MG63 (cell line): Measurements from ENCODE around the gene ZSCAN16. TPM values are rescaled to one million over a fixed set of nuclear protein-coding genes. Genes with fewer than 3 reads are reported as not detected.
A peak's percentile ranks its signal among the peaks of the same experiment; 100 is the strongest.
"Not testable (repeated sequence)": the region's sequence is repeated elsewhere in the genome, so short reads cannot be mapped to it uniquely, and the experiment has no call there.

Experiments used
- DNase-seq: peaks from one replicate; pipeline ENCODE4 v3.0.0-alpha.2; 2020
- H3K27me3 ChIP-seq: fragments of 250-450 bp; sonication (Bioruptor Pico); 2 replicates; pipeline ENCODE4 v1.5.1; 2020; ENCODE audit warnings: mild to moderate bottlenecking, moderate library complexity
- H3K36me3 ChIP-seq: fragments of 250-450 bp; sonication (Bioruptor Pico); 2 replicates; pipeline ENCODE4 v1.5.1; 2020; ENCODE audit warnings: mild to moderate bottlenecking, moderate library complexity
- H3K4me3 ChIP-seq: fragments of 250-450 bp; sonication (Bioruptor Pico); 2 replicates; pipeline ENCODE4 v1.5.1; 2020; ENCODE audit warnings: mild to moderate bottlenecking, moderate library complexity
- H3K9me3 ChIP-seq: fragments of 250-450 bp; sonication (Bioruptor Pico); 2 replicates; pipeline ENCODE4 v1.5.1; 2020; ENCODE audit warnings: mild to moderate bottlenecking, moderate library complexity
- total RNA-seq: library from RNA; depleted of rRNA; stranded (reverse); fragments of >200 nt; shearing (Covaris generic); gene quantifications from 2 replicates; pipeline ENCODE4 v1.2.3, GENCODE V29; 2014; ENCODE audit warnings: low replicate concordance; rRNA removed

ZSCAN16 gene
- total RNA-seq: 1.3 and 1.7 TPM in 2 replicates

GRCh38 chr6:28124350-28124970, at the start of gene ZSCAN16:
TSS of gene ZSCAN16 (plus strand) at chr6:28124609. CDS start at chr6:28125444, 835 bp downstream.
- Histone ChIP-seq H3K36me3 (peaks cover 5% of the 10 kb centered on the region), H3K4me3 (peak within 1 kb of the TSS; percentile 68), H3K9me3 (no peaks in the 10 kb centered on the region), H3K27me3 (no peaks in the 10 kb centered on the region)
- DNase-seq: peak; percentile 80

GRCh38 chr6:28078050-28078449, 46.4 kb upstream of the ZSCAN16 start:
- Histone ChIP-seq H3K9me3 (no peaks in the 10 kb centered on the region), H3K27me3 (no peaks in the 10 kb centered on the region), H3K36me3 (no peaks in the 10 kb centered on the region), H3K4me3 (no peak overlapping the region)
- DNase-seq: no peak

GRCh38 chr6:28078836-28079235, 45.6 kb upstream of the ZSCAN16 start:
- DNase-seq: no peak
- H3K9me3 ChIP-seq: no peaks in the 10 kb centered on the region
- H3K36me3 ChIP-seq: no peaks in the 10 kb centered on the region
- no peaks in the 10 kb centered on the region for H3K27me3 ChIP-seq
- no peak overlapping the region for H3K4me3 ChIP-seq

GRCh38 chr6:28080381-28080630, 44.1 kb upstream of the ZSCAN16 start, which contains the start of gene ZNF165:
TSS of gene ZNF165 (plus strand) at chr6:28080568. CDS start at chr6:28085481, 4,913 bp downstream.
- H3K4me3 ChIP-seq: peak within 1 kb of the TSS; percentile 92
- H3K9me3 ChIP-seq, H3K27me3 ChIP-seq, H3K36me3 ChIP-seq, DNase-seq: not testable (repeated sequence)

- DNase-seq: peak; percentile 82
- Histone ChIP-seq H3K9me3 (no peaks in the 10 kb centered on the region), H3K27me3 (no peaks in the 10 kb centered on the region), H3K36me3 (no peaks in the 10 kb centered on the region), H3K4me3 (peak overlapping the region; percentile 92)
Observed at GRCh38 chr6:28080631-28081485, 43.6 kb upstream of the ZSCAN16 start.

GRCh38 chr6:28081486-28081751, 43.0 kb upstream of the ZSCAN16 start:
- Histone ChIP-seq H3K27me3 (no peaks in the 10 kb centered on the region), H3K4me3 (peak overlapping the region; percentile 92), H3K36me3 (no peaks in the 10 kb centered on the region), H3K9me3 (no peaks in the 10 kb centered on the region)
- no peak for DNase-seq

GRCh38 chr6:28082939-28083338, 41.5 kb upstream of the ZSCAN16 start:
- no peak for DNase-seq

GRCh38 chr6:28089054-28089453, 35.4 kb upstream of the ZSCAN16 start:
- no peaks in the 10 kb centered on the region; the same call in none of the 2 replicates for H3K9me3 ChIP-seq
- H3K27me3 ChIP-seq: no peaks in the 10 kb centered on the region
- no peaks in the 10 kb centered on the region for H3K36me3 ChIP-seq
- no peak for DNase-seq
- no peak overlapping the region for H3K4me3 ChIP-seq

More at GRCh38 chr6:28082939-28083338, 41.5 kb upstream of the ZSCAN16 start:
- H3K27me3 ChIP-seq: no peaks in the 10 kb centered on the region
- H3K36me3 ChIP-seq: no peaks in the 10 kb centered on the region
- no peak overlapping the region for H3K4me3 ChIP-seq
- H3K9me3 ChIP-seq: no peaks in the 10 kb centered on the region

GRCh38 chr6:28090917-28091586, 33.4 kb upstream of the ZSCAN16 start:
- no peak for DNase-seq
- Histone ChIP-seq H3K36me3 (no peaks in the 10 kb centered on the region), H3K4me3 (no peak overlapping the region), H3K27me3 (no peaks in the 10 kb centered on the region), H3K9me3 (no peaks in the 10 kb centered on the region; the same call in none of the 2 replicates)

- not testable (repeated sequence) for H3K9me3 ChIP-seq, DNase-seq, H3K4me3 ChIP-seq, H3K27me3 ChIP-seq, H3K36me3 ChIP-seq
Observed at GRCh38 chr6:28102222-28102621, 22.2 kb upstream of the ZSCAN16 start.

- H3K27me3 ChIP-seq, DNase-seq, H3K9me3 ChIP-seq, H3K4me3 ChIP-seq, H3K36me3 ChIP-seq: not testable (repeated sequence)
Observed at GRCh38 chr6:28102699-28103098, 21.7 kb upstream of the ZSCAN16 start.

GRCh38 chr6:28104392-28105244, 19.8 kb upstream of the ZSCAN16 start:
- H3K4me3 ChIP-seq: peak overlapping the region; percentile 70
- DNase-seq: peak; percentile 77

GRCh38 chr6:28105245-28105639, 19.2 kb upstream of the ZSCAN16 start:
- no peaks in the 10 kb centered on the region for H3K27me3 ChIP-seq
- H3K36me3 ChIP-seq: no peaks in the 10 kb centered on the region
- H3K4me3 ChIP-seq: peak overlapping the region; percentile 70
- DNase-seq: no peak
- no peaks in the 10 kb centered on the region for H3K9me3 ChIP-seq

More at GRCh38 chr6:28104392-28105244, 19.8 kb upstream of the ZSCAN16 start:
- Histone ChIP-seq H3K27me3 (no peaks in the 10 kb centered on the region), H3K36me3 (no peaks in the 10 kb centered on the region), H3K9me3 (no peaks in the 10 kb centered on the region)

GRCh38 chr6:28107506-28107905, 16.9 kb upstream of the ZSCAN16 start:
- Histone ChIP-seq H3K36me3 (no peaks in the 10 kb centered on the region), H3K9me3 (no peaks in the 10 kb centered on the region), H3K27me3 (no peaks in the 10 kb centered on the region), H3K4me3 (no peak overlapping the region)
- no peak for DNase-seq

- Histone ChIP-seq H3K27me3 (no peaks in the 10 kb centered on the region), H3K36me3 (no peaks in the 10 kb centered on the region), H3K4me3 (no peak overlapping the region), H3K9me3 (no peaks in the 10 kb centered on the region)
- no peak for DNase-seq
Observed at GRCh38 chr6:28111964-28112363, 12.4 kb upstream of the ZSCAN16 start.

- no peaks in the 10 kb centered on the region for H3K9me3 ChIP-seq
- H3K4me3 ChIP-seq: no peak overlapping the region
- H3K36me3 ChIP-seq: peaks cover 5% of the 10 kb centered on the region; the same call in 1 of the 2 replicates
- no peak for DNase-seq
- no peaks in the 10 kb centered on the region for H3K27me3 ChIP-seq
Observed at GRCh38 chr6:28115799-28116198, 8.6 kb upstream of the ZSCAN16 start.
